ENCODE results near the gene CYP4X1.
A peak's percentile ranks its signal among the peaks of the same experiment; 100 is the strongest.
"Not testable (repeated sequence)": the region's sequence is repeated elsewhere in the genome, so short reads cannot be mapped to it uniquely, and the experiment has no call there.

Gene CYP4X1

GRCh38 chr1:47023268-47024140, at the start of gene CYP4X1:
CYP4X1 (plus strand) TSS chr1:47023669; CDS start chr1:47023818, 149 bp downstream.
- DNase-seq = peak in 40 of 42 donors; percentile 7 to 71 (median 42)
- intact Hi-C loops (cut with DNase I) = no loop called here

GRCh38 chr1:46983166-46983829, 40.2 kb upstream of the CYP4X1 start:
- peak in 7 of 42 donors; percentile 5 to 30 (median 18) for DNase-seq
- intact Hi-C loops (cut with DNase I) = no loop called here

- intact Hi-C loops (cut with DNase I) = no loop called here
- DNase-seq = no peak
These were observed 39.5 kb upstream of the CYP4X1 start for GRCh38 chr1:46983830-46984586.

GRCh38 chr1:46990541-46990940, 32.9 kb upstream of the CYP4X1 start:
- DNase-seq; intact Hi-C loops (cut with DNase I): not testable (repeated sequence)

- intact Hi-C loops (cut with DNase I) = no loop called here
- DNase-seq = no peak
These were observed 32.2 kb upstream of the CYP4X1 start for GRCh38 chr1:46991083-46991923.

GRCh38 chr1:46996659-46997281, 26.7 kb upstream of the CYP4X1 start:
- intact Hi-C loops (cut with DNase I) = no loop called here
- no peak for DNase-seq

GRCh38 chr1:47002211-47002610, 21.3 kb upstream of the CYP4X1 start:
- DNase-seq = no peak
- intact Hi-C loops (cut with DNase I) = no loop called here

GRCh38 chr1:47003896-47004403, 19.5 kb upstream of the CYP4X1 start:
- intact Hi-C loops (cut with DNase I) = no loop called here

GRCh38 chr1:47006437-47006836, 17.0 kb upstream of the CYP4X1 start:
- intact Hi-C loops (cut with DNase I); DNase-seq: not testable (repeated sequence)

More at GRCh38 chr1:47003896-47004403, 19.5 kb upstream of the CYP4X1 start:
- no peak for DNase-seq

GRCh38 chr1:47013293-47013692, 10.2 kb upstream of the CYP4X1 start:
- DNase-seq = no peak
- intact Hi-C loops (cut with DNase I) = no loop called here

- intact Hi-C loops (cut with DNase I) = no loop called here
These were observed 2.4 kb upstream of the CYP4X1 start for GRCh38 chr1:47021070-47021469.

GRCh38 chr1:47024141-47024801, 802 bp downstream of the CYP4X1 start:
- intact Hi-C loops (cut with DNase I) = no loop called here
- peak in 7 of 42 donors; percentile 5 to 43 (median 11) for DNase-seq

More at GRCh38 chr1:47021070-47021469, 2.4 kb upstream of the CYP4X1 start:
- no peak for DNase-seq

GRCh38 chr1:47030170-47030805, 6.8 kb downstream of the CYP4X1 start:
- no peak for DNase-seq
- intact Hi-C loops (cut with DNase I) = no loop called here

- no peak for DNase-seq
- intact Hi-C loops (cut with DNase I) = no loop called here
These were observed 7.6 kb downstream of the CYP4X1 start for GRCh38 chr1:47031059-47031458.

- no peak for DNase-seq
- intact Hi-C loops (cut with DNase I) = no loop called here
These were observed 8.1 kb downstream of the CYP4X1 start for GRCh38 chr1:47031585-47031984.

- intact Hi-C loops (cut with DNase I) = no loop called here
- DNase-seq = no peak
These were observed 13.3 kb downstream of the CYP4X1 start for GRCh38 chr1:47036764-47037163.

- intact Hi-C loops (cut with DNase I) = no loop called here
- no peak for DNase-seq
These were observed 35.9 kb downstream of the CYP4X1 start for GRCh38 chr1:47059376-47059775.

Data from head of caudate nucleus (tissue), 42 donors.